Measurements from ENCODE around the gene TMED6.

Gene TMED6

DNA sequence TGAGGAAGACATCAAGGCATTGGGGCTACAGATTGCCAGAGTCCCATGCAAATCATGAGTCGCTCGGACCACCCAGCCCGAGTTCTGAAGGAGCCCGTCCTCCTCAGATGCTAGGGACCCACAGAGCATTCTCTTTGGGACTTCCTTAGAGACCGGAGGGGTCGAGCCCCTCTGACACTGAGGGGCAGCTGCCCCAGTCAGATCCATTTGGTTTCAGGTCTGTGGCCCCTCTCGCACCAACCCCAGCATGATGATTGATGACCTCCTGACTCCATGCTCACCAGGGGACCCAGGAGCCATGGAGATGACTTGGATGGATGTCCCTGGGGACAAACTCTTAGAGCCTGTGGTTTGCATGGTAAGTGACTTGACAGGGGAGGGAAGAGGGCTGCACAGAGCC is 29.2 kb downstream of the TMED6 start:
- FAIRE-seq, result no peak

DNA sequence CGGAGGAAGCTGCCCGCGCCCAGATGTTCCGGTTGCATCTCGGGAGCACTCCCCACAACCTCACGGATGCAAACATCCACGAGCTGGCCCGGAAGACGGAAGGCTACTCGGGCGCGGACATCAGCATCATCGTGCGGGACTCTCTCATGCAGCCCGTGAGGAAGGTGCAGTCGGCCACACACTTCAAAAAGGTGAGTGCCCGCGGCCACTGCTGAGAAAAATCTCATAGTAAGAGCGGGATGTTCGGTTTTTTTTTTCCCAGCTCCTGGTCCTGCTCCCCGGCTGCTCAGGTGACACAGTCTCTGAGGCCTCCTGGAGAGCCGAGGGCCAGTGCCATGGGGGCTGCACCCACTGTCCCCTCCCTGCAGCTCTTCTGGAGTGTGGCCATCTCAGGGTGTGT is 30.5 kb downstream of the TMED6 start:
- no peak for FAIRE-seq

DNA sequence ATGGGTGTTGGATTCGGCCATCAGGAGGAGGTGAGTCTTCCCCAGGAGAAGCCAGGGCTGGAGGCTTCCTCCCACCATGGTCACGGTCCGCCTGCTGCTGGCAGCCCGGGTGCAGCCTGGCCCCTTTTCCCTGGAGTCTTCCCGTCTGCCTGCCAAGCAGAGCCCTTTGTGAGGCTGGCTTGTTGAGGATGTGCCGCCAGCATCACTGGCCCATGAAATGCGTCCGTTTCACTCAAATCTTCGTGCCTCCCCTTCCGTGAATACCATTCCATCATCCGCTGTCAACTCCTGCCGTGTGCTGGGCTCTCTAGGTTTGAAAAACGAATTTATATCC is 30.9 kb downstream of the TMED6 start:
- FAIRE-seq, result no peak

DNA sequence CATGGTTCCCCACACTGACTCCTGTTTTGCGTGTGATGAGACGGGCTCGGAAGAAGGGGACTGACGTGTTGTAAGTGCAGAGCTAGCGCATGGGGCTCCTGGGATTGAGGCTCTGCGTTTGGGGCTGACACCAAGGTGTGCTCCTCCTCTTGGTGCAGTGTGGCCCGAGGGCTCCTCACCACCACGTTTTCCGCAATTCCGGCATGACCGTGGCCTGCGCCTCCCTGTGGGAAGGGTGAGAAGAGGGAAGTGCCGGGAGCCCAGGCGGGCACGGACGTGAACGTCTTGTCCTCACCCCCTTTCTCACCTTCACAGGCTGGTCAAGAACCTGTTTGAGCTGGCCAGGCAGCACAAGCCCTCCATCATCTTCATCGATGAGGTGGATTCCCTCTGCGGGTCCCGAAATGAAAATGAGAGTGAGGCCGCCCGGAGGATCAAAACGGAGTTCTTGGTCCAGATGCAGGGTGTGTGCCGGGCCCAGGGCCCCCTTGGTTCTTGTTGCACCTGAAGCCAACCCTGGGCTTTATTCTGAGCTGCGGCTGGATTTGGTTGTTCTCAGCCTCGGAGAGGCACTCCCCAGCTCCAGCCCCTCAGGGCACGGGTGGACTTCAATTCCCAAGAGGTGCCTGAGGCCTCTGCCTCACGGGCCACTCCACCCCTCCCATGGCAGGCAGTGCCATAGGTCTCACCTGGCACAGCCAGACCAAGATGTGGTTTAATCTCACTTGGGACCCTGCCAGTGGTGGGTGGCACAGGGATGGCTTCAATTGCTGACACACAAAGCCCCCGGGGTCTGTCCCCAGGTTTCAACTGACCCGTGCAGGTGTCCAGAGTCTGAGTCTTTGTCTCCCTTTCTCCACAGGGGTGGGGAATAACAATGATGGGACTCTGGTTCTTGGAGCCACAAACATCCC is 31.5 kb downstream of the TMED6 start:
- FAIRE-seq, result no peak

DNA sequence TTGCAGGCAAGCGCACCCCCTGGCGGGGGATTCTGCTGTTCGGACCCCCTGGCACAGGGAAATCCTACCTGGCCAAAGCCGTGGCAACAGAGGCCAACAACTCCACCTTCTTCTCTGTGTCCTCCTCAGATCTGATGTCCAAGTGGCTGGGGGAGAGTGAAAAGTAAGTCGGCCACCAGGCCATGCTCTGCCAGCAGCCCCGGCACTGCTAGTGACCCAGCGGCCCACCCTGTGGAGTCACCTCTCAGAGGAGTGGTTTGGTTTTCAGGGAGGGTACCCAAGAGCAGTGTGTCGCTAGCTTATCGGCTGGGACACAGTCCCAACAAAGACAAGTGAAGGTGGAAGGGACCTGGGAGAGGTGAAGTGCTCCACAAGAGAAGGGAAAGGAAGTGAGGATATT is 32.2 kb downstream of the TMED6 start:
- no peak for FAIRE-seq

DNA sequence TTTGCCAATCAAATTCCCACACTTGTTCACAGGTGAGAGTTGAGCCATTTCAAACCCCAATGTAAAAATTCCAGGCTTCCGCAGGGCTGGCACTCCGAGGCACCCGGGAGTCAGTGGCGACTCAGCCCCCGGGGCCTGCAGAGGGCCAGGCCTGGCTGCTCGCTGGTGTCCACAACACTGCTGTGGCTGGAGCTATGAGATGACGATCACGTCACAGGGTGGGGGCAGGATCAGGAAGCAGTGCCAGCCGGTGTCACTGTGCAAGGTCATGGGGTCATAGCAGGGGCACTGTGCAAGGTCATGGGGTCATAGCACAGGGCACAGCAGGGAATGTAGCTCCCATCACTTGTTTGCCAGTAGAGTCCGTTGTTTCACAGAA is 32.7 kb downstream of the TMED6 start:
- no peak for FAIRE-seq

DNA sequence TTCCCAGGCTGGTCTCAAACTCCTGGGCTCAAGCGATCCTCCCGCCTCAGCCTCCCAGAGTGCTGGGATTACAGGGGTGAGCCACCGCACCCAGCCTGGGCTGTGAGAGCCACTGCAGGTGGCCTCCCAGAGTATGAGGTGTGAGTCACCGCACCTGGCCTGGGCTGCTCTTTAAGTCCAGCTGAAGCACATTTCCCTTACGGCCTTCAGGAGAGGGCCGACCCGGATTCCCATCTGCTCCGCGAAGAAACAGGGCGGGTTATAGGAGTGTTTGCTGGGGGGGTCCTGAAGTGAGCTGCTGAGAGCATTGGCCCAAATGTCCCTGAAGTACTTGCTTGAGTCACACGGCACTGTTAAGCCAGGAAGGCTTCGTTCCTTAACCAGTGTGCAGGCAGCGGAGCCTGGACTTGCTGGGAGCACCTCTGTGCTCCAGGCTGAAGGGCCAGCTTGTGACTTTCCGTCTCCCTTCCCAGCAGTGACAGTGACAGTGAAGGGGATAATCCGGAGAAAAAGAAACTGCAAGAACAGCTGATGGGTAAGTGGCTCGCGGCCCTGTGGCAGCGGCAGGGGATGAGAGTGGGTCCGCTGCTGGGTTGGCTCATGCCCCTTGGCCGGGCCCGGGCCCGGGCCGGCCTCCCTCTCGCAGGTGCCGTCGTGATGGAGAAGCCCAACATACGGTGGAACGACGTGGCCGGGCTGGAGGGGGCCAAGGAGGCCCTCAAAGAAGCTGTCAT is 33.2 kb downstream of the TMED6 start:
- FAIRE-seq, result no peak

DNA sequence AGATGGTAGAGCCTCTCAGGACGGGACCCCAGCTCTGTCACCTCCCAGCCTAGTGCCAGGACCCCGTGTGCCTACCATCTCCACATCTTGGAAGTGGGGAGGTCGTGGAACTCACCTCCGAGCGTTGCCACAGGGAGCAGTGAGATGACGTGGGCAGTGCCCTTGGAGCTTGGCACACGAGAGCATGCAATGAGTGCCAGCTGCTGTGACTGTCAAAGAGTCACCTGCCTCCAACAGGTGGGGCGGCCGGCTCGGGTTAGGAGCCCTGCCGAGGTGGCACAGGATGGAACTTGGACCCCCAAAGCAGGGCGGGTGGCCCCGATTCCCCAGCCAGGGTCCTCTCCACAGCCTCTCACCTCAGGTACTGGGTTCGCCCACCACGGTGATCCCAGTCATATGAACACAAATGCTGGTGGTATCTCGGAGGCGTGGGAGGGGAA is 35.0 kb downstream of the TMED6 start:
- no peak for FAIRE-seq

DNA sequence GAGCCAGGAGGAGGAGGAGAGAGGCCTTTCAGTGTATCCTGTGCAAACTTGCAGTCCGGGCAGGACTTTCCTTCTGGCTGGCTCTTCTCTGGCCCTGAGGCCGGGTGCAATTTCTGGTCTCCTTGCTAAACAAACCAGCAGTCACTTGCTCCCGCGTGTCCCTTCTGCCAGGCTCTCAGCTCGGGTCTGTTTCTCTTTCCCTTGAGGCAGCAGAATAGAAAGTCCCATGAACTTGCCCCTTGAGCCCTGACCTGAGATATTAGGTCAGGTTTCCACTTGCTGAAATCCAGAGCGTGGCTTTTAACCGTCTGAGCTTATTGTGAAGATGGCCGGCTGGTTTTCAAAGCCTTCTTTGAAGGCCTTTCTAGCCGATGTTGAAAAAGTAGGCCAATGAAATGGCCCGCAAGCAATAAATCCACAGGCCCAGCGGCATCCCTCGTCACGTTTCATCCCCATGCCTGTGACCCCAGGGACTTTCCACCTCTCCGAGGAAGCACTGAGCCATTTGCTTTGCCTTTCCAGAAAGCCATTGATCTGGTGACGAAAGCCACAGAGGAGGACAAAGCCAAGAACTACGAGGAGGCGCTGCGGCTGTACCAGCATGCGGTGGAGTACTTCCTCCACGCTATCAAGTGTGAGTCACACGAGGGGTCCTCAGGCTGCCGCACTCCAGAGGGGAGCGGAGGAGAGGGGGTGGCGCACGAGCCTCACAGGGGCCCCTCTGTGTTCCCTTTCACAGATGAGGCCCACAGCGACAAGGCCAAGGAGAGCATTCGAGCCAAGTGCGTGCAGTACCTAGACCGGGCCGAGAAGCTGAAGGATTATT is 35.9 kb downstream of the TMED6 start:
- no peak for FAIRE-seq

DNA sequence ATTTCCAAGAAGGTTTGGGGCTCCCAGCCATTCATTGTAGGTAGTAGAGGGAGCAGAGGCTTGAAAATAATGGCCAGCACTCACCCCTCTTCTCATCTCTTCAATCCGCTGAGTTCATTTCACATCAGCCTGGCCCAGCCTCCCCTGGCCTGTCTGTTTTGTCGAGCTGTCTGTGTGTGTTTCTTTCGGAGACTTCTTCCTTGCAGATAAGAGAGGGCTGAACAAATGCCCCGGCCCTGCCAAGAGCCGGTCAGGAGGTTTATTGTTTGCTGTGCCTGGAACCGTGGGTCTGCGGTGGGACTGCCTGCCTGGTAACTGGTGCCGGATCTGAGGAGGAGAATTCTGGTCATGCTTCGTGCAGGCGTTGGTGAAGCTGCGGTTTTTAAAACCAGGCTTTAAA is 37.1 kb downstream of the TMED6 start:
- no peak for FAIRE-seq

DNA sequence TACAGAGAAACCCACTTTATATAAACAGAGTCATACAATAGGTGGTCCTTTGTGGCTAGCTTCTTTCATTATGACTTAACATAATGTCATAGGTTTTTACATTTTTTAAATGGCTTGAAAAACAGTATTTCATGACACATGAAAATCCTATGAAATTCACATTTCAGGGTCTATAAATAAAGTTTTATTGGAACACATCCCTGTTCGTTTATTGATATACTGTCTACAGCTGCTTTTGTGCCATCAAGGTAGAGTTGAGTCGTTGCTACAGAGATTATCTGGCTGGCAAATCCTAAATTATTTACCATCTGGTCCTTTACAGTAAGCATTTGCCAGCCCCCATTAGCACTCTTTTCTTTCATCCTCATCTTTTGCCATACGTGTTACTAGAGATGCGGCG is 38.1 kb downstream of the TMED6 start:
- no peak for FAIRE-seq

DNA sequence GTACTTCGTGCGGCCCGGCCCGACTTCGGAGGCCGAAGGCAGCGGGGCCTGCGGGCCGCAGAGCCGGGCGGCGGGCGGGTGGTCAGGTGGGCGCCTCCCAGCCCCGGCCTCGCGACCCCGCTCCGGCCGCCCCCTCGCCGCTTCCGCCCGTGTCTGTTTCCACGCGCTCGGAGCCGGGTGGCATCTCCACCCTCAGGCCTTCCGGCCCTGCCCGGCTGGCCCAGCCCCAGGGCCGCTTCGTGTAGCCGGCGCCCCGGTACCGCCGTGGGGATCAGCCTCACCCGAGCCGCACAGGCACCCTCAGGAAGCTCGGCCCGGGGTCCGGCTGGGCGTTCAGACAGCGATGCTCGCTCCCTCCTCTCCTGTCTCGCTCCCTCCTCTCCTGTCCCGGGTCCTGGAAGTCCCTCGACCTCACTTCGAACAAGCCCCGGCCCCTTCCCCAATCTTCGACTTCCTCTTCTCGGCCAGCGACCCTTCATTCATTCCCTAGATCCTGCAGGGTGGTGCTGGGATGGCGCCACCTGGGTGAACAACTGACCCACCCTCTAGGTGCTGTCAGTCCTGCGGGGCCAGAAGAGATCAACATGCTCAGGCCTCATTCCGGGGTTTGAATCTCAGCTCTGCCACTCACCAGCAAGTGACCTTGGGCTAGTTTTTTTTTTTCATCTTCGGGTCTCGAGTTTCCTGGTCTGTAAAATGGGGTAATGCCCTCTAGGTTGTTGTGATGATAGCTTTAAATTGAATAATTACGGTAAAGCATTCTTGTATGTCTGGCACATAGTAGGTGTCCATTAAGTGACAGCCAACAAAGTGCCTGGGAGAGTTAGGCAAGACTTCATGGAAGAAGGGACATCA is 39.8 kb downstream of the TMED6 start:
- FAIRE-seq, result no peak

DNA sequence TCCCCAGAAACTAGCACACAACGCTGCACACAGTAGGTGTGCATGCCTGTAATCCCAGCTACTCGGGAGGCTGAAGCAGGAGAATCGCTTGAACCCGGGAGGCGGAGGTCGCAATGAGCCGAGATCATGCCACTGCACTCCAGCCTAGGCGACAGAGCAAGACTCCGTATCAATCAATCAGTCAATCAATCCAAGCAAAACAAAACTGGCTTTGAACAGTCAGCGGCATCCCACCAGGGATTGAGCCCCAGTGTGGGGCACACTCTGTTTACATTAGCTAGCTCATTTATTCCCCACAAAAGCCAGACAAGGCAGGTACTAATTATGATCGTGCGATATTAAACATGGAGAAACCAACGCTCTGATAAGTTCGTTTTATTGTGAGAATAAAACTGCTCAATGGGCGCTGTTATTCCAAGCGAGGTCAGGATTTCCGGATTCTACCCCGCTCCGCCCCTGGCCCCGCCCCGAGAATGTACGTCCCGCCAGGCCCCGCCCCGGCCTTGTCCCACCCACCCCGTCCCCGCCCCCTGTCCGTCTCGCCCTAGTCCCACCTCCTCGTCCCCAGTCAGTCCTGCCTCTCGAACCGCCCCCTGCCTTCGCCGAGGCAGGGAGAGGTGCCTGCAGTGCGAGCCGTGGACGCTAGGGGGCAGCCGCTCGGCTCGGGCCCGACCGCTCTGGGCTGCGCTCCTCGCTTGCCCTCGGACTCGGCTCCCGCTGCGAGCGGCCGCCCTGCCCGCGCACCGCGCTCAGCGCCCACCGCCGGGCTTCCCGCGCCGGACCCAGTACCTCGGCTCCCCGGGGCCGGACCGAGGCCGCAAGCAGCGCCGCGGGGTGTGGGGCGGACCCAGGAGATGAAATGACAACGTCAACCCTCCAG is 40.7 kb downstream of the TMED6 start, which contains the start of gene VPS4A:
TSS of gene VPS4A (plus strand) at position 698 of the 880 bp plus-strand sequence. CDS start at position 860, 162 bp downstream.
- FAIRE-seq, result no peak

DNA sequence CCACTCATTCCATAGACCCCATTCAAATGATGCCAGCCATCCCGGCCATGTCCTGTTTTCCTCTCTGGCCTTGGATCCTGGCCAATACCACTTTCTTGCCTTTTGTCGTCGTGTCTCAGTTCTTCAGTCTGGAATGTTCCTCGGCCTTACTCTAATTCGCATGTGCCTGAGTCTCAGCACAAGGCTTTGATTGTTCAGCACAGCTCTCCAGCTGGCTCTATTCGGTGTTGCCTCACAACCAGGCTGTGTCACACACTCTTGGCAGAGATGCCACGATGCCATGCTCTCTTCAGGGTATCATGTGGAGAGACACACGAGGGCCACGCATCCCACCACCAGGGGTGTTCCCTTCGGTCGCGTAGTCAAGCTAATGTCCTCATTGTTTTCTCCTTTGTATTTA is 42.3 kb downstream of the TMED6 start:
- FAIRE-seq, result no peak

DNA sequence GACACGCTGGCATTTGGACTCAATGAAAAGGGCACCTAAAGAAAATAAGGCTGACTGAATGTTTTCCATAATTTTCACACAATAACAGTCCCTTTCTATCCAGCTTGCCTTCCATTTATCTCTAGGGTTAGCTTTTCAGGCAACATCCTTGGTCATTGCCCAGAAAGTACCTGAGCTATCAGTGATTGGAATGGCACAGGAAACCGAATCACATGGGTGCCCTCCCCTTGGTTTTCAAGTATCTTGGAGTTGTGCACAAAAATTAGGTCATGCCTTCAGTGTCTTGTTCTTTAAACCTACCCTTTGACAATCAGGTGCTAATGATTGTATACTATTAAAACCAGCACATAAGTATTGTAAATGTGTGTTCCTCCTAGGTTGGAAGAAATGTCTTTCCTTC is 43.7 kb downstream of the TMED6 start:
- no peak for FAIRE-seq

DNA sequence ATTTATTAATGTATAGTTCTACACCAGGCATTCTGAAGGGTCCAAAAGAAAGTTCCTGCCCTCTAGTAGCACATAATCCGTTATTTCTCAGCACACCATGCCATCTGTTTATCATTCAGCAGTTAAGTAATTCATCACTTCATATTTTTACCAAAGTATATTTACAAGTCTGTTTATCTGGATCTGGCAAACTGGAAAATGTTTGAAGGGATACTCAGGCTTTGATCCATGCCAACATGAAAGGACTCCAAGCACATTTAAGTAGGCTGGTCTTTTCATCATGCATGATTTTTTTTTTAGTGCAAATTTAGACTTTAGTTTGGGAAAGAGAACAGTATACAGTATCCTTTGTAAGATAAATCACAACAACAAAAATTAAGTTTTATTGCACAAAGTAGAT is 44.5 kb downstream of the TMED6 start:
- FAIRE-seq, result no peak

DNA sequence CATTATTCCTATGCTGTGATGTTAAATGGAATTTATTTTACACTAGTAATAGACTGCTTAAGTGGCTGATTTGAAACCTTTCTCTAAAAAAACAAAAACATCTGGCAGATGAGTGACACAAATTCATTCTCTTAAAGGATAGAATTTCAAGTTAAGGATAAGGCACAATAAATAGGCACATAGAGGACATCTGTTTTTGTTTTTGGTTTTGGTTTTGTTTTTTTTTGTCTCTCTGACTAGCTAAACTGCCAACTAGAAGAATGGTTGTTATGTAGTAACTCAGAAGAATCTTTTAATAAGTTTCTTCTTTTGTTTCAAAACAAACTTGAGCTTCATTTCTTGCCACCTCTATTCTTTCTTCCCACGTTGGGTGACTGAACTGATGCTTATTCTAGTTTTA is 45.6 kb downstream of the TMED6 start:
- no peak for FAIRE-seq

DNA sequence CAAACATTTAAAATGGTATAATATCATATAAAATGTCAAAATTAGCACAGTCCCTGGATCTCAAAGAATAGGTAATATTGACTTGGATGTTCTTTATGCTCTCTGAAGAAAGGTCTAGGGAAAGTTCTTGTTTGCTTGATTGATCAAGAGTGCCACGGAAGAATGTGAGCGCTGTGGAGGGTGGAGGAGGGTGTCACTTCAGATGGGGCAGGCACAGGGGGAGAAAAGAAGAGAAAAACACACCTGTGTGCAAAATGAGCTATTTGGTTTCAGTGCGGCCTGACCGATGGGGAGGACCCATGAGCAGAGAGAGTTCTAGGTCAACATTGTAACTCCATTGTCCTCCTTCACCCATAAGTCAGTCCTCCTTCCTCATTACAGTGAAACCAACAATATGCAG is 49.3 kb downstream of the TMED6 start:
- FAIRE-seq, result no peak

DNA sequence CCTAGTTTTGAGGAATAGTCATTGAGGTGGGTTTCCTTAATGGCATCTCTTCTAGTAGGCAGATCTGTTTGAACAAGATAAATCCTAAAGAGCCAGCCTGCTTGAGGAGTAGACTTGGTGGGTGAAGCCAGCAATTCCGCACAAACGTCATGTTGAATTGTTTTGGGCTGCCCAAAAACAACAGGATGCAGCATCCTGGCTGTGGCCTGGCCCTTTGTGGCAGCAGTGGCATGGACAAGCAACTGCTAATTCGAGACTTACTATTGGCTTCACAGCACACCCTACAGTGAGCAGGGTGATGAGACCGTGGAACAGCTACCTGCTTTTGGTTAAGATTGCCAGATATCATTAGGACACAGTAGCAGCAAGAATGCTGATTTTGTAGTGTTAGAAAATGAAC is 49.7 kb downstream of the TMED6 start:
- FAIRE-seq, result no peak

DNA sequence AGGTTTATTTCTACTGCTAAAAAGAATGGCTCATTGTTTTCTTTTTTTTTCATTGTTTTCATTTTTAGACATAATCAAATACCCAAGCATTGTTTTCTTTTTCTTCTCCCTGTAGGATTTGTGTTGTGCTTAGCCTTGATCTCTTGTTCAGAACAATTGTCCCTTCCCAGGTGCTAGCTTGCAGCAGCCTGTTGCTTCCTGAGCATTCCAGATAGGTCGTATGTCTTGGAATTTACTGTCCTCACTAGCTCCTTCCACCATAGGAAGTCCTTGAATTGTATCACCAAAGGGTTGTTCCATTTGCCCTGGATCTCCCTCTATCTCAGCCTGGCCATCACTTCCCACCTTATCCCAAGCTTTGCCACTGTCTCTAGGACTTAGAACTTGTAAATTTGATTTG is 50.4 kb downstream of the TMED6 start:
- no peak for FAIRE-seq

DNA sequence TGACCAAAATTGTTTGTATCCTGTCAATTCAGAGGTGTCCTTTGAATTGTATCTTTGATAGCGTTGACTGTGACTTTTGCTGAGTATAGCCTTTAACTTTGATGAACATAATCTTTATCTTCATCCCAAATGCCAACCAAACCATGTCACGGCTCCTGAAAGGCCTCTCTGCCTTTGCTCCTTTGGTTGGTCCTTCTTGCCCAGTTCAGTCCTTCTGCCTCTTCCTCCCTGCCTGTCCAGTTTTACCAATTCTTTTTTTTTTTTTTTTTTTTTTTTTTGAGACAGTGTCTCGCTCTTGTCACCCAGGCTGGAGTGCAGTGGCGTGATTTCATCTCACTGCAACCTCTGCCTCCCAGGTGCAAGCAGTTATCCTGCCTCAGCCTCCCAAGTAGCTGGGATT is 53.3 kb downstream of the TMED6 start:
- FAIRE-seq, result no peak
